Lower leg skin (tissue), 4 donors: ENCODE results near the gene SMARCC2. TPM values are rescaled to one million over a fixed set of nuclear protein-coding genes. Genes with fewer than 3 reads are reported as not detected.
A peak's percentile ranks its signal among the peaks of the same experiment; 100 is the strongest.
"Not testable (repeated sequence)": the region's sequence is repeated elsewhere in the genome, so short reads cannot be mapped to it uniquely, and the experiment has no call there.

ENCODE experiments used
- DNase-seq, 2 donors: peaks; one replicate each; pipeline ENCODE4 v3.0.0-alpha.2; 2019; ENCODE audit warnings: low spot score in 2 of 2
- H3K4me3 ChIP-seq: fragments of 200-600 bp; sonication (generic); 2 replicates; pipeline ENCODE4 v1.5.1; 2017; ENCODE audit warnings: mild to moderate bottlenecking, low read depth; ENCODE audit not compliant: poor library complexity, severe bottlenecking
- POLR2A ChIP-seq, 2 donors: fragments of 450-650 bp; IDR thresholded peaks; one replicate each; pipeline ENCODE4 v1.6.1; 2016 to 2017; ENCODE audit warnings: antibody characterized with exemption in 2 of 2, mild to moderate bottlenecking in 1 of 2, moderate library complexity in 1 of 2
- WGBS, 2 donors: methylation state at CpG; one replicate each; pipeline ENCODE4 v1.1.5; 2018; 5-methylcytosine and 5-hydroxymethylcytosine counted together
- intact Hi-C: fragments of 100-400 bp; cut with DNase I; formaldehyde crosslinking; loops from one replicate; pipeline ENCODE4 v1.15.0; 2023; ENCODE audit warnings: low total_unique reads
- total RNA-seq, 4 donors: library from RNA; depleted of rRNA; stranded (reverse); fragments of >200 nt; gene quantifications; one replicate each; pipeline ENCODE4 v1.1.0, GENCODE V29; 2016
- TF ChIP-seq, protein P1 (sequence below), 3 donors: fragments of 450-650 bp; IDR thresholded peaks; one replicate each; pipeline ENCODE4 v1.5.1; 2016; ENCODE audit warnings: antibody characterized with exemption in 3 of 3, mild to moderate bottlenecking in 3 of 3, moderate library complexity in 2 of 3

SMARCC2 gene
- total RNA-seq, 4 donors from 2014 or later, result 55.3 to 90.5 (median 63.5) TPM

DNA sequence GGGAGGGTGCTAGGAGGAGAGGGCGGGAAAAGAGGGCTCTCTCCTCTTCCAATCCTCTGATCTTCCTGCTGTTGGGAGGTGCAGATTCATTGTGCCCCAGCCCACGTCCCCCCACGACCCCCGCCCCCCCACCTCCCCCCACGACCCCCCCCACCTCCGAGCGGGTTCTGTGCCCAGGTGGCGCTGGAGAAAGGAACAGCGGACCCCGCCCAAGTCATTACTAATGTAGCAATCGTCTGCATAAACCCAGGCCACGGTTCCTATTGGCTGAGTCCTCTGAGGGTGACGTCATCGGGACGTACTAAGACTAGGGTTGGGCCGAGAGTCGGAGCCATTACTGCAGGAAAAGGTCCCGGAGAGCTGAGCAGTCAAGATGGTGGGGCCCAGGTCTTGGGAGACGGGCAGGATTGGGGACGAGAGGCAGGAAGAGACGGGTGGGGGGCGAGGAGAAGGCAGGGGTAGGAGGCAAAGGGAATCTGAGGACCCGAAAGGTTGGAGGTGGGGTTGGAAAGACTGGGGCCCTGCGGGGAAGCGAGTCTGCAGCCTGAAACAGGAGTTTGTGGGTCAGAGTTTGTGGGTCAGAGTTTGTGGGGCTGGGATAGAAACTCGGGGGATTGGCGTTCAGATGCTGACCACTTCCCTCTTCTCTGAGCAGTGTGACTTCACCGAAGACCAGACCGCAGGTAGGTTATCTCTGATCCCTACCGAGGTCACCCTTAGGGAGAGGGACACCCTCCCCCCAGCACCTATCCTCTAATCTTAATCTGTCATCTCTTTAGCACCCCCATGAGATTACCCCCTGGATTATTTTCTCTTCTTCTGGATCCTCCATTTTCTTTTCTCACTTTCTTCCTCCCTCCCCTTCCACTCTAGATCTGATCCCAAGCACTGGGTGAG lies 31.0 kb downstream of the SMARCC2 start, which contains the start of gene MYL6:
Gene MYL6 (plus strand): TSS at position 331 of the 897 bp plus-strand sequence. CDS start 43 bp downstream, at position 374.
- intact Hi-C loops, result loop anchor here (2.0 kb wide), 1 partner anchor 29 kb away; the partner anchor contains the start of gene ESYT1

DNA sequence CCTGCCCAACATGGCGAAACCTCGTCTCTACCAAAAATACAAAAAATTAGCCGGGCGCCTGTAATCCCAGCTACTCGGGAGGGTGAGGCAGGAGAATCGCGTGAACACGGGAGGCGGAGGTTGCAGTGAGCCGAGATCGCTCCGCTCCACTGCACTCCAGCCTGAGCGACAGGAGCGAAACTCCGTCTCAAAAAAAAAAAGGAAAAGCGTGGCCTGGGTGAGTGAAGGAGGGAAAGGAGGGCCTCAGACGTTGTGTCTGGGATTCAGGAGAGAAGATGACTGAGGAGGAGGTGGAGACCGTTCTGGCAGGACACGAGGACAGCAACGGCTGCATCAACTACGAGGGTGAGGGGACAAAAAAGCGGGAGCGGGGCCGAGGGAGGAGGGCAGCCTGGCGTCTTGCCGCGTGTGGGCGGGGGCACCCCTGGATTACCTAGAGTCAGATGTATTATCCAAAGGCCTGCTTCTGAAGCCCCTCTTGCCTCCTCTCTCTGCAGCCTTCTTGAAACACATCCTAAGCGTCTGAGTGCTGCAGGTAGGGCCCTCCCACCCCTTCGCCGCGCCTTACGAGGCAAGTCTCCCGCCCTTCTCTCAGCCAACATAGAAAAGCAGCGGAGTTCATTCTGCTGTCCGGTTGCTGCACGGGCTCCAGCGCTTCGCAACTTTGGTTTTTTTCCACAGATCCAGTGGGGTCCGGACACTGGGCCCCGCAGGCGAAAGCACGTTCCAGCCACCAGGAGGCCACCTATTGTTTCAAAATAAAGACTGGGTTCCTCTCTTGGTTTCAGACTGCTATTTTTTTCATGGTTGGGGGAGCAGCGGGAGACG lies 31.9 kb downstream of the SMARCC2 start:
- TF ChIP-seq POLR2A (IDR thresholded peaks at IDR 0.05), result no peak
- TF ChIP-seq, protein P1, sequence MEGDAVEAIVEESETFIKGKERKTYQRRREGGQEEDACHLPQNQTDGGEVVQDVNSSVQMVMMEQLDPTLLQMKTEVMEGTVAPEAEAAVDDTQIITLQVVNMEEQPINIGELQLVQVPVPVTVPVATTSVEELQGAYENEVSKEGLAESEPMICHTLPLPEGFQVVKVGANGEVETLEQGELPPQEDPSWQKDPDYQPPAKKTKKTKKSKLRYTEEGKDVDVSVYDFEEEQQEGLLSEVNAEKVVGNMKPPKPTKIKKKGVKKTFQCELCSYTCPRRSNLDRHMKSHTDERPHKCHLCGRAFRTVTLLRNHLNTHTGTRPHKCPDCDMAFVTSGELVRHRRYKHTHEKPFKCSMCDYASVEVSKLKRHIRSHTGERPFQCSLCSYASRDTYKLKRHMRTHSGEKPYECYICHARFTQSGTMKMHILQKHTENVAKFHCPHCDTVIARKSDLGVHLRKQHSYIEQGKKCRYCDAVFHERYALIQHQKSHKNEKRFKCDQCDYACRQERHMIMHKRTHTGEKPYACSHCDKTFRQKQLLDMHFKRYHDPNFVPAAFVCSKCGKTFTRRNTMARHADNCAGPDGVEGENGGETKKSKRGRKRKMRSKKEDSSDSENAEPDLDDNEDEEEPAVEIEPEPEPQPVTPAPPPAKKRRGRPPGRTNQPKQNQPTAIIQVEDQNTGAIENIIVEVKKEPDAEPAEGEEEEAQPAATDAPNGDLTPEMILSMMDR (IDR thresholded peaks at IDR 0.05), result peak in 1 of 3 donors; percentile 75
- peak; percentile 74 to 96 for DNase-seq
- WGBS, 2 donors, result 3 to 4% methylated on average over 44 to 45 of the region's 45 CpGs
- intact Hi-C loops, result loop anchor here (2.0 kb wide), 1 partner anchor 29 kb away; the partner anchor contains the start of gene ESYT1
- peak overlapping the region; percentile 4 for H3K4me3 ChIP-seq

More for the DNA sequence above, 31.0 kb downstream of the SMARCC2 start, which contains the start of gene MYL6:
- DNase-seq, result peak; percentile 99
- WGBS, 2 donors, result 0 to 1% methylated on average over 30 of the region's 30 CpGs
- H3K4me3 ChIP-seq, result peak within 1 kb of the TSS; percentile 80
- TF ChIP-seq, protein P1 (IDR thresholded peaks at IDR 0.05), result no peak
- TF ChIP-seq POLR2A (IDR thresholded peaks at IDR 0.05), result peak in 1 of 2 donors; percentile 98

DNA sequence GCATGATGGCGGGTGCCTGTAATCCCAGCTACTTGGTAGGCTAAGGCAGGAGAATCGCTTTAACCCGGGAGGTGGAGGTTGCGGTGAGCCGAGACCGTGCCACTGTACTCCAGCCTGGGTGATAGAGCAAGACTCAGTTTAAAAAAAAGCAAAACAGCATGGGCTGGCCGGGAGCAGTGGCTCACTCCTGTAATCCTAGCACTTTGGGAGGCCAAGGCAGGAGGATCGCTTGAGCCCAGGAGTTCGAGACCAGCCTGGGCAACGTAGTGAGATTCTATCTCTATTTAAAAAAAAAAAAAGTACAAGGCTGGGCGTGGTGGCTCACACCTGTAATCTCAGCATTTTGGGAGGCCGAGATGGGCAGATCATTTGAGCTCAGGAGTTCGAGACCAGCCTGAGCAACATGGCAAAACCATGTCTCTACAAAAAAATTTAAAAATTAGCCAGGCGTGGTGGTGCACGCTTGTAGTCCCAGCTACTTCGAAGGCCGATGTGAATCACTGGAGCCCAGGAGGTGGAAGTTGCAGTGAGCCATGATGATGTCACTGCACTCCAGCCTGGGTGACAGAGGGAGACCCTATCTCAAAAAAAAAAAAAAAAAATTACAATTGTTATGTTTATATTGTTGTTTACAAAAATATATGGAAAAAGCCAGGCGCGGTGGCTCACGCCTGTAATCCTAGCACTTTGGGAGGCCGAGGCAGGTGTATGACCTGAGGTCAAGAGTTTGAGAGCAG lies 32.7 kb downstream of the SMARCC2 start:
- WGBS, 2 donors, result 85 to 90% methylated on average over 21 of the region's 21 CpGs
- intact Hi-C loops, DNase-seq: not testable (repeated sequence)
- peak overlapping the region; percentile 4 for H3K4me3 ChIP-seq

DNA sequence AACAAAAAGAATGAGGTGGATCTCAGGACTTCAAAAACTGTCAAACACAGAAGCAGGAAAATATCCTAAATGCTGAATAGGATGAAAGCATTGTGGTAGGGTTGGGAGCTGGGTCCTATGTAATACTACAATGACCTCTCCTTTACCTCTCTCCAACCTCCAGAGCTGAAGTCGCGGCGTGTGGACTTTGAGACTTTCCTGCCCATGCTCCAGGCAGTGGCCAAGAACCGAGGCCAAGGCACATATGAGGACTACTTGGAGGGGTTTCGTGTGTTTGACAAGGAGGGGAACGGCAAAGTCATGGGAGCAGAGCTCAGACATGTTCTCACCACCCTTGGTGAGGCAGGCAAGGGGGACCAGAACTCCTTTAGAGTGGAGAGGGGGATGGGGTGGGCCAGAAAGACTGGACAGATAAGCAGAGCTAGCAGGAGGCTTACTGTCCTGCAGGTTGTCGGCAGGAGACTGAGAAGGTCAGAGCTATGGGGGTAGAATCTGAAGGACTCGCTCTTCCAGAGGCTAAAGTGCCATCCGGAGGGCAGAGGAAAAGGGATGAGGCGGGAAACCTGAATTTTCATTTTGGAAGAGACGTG lies 33.9 kb downstream of the SMARCC2 start:
- no peak for DNase-seq
- 94 to 97% methylated on average over 11 of the region's 11 CpGs for WGBS, 2 donors
- intact Hi-C loops, result no loop called here
- no peak for TF ChIP-seq POLR2A (IDR thresholded peaks at IDR 0.05)
- TF ChIP-seq, protein P1 (IDR thresholded peaks at IDR 0.05), result no peak
- H3K4me3 ChIP-seq, result no peak overlapping the region

DNA sequence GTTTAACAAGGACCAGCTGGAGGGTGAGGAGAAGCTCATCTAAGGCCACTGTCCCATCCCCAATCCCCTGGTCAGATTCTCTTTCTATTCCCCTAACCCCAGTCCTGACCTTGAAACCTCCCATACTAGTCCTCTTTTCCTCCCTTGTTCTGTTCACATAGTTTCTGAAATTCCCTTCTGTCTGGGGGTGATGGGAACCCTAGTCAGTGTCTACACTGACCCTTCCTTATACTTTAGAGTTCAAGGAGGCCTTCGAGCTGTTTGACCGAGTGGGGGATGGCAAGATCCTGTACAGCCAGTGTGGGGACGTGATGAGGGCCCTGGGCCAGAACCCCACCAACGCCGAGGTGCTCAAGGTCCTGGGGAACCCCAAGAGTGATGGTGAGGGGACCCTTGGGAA lies 34.5 kb downstream of the SMARCC2 start:
- intact Hi-C loops, result no loop called here
- TF ChIP-seq POLR2A (IDR thresholded peaks at IDR 0.05), result no peak
- TF ChIP-seq, protein P1 (IDR thresholded peaks at IDR 0.05), result no peak
- no peak overlapping the region for H3K4me3 ChIP-seq
- no peak for DNase-seq
- 91 to 93% methylated on average over 5 of the region's 5 CpGs for WGBS, 2 donors
